Neuronal stem cell (in vitro differentiated cells): ENCODE measurements around the gene TNS3.
A peak's percentile ranks its signal among the peaks of the same experiment; 100 is the strongest.

ENCODE experiments used
- DNase-seq: peaks from one replicate; pipeline ENCODE4 v3.0.0-alpha.2; 2013; ENCODE audit warnings: low spot score
- H2AFZ ChIP-seq: one replicate; pipeline ENCODE4 v1.6.1; 2013; ENCODE audit warnings: mild to moderate bottlenecking, low read length, inconsistent platforms
- H2AK5ac ChIP-seq: 2 replicates; pipeline ENCODE4 v1.6.1; 2013; ENCODE audit warnings: low read depth, mild to moderate bottlenecking, inconsistent platforms, low read length, moderate library complexity, mixed read lengths
- H2BK120ac ChIP-seq: 2 replicates; pipeline ENCODE4 v1.6.1; 2013; ENCODE audit warnings: low read depth, mild to moderate bottlenecking, inconsistent platforms, low read length, moderate library complexity, mixed read lengths
- H2BK12ac ChIP-seq: one replicate; pipeline ENCODE4 v1.6.1; 2013; ENCODE audit warnings: low read length, inconsistent platforms
- H2BK15ac ChIP-seq: 2 replicates; pipeline ENCODE4 v1.6.1; 2013; ENCODE audit warnings: mild to moderate bottlenecking, low read length, inconsistent platforms, mixed read lengths
- H2BK5ac ChIP-seq: one replicate; pipeline ENCODE4 v1.6.1; 2013; ENCODE audit warnings: inconsistent platforms, mild to moderate bottlenecking, low read length, moderate library complexity
- H3K14ac ChIP-seq: one replicate; pipeline ENCODE4 v1.6.1; 2013; ENCODE audit warnings: low read length, inconsistent platforms
- H3K18ac ChIP-seq: 2 replicates; pipeline ENCODE4 v1.6.1; 2013; ENCODE audit warnings: low read length, inconsistent platforms
- H3K23ac ChIP-seq: 2 replicates; pipeline ENCODE4 v1.6.1; 2013; ENCODE audit warnings: low read depth, mild to moderate bottlenecking, mixed read lengths, low read length, inconsistent platforms; ENCODE audit not compliant: poor library complexity
- H3K27ac ChIP-seq: replicated peaks from 3 replicates; pipeline ENCODE4 v1.5.1; 2013; ENCODE audit warnings: low read length, inconsistent platforms
- H3K27me3 ChIP-seq, 3 experiments: 2 replicates each; pipeline ENCODE4 v1.6.1; 2013; ENCODE audit warnings: low read length in 3 of 3, mild to moderate bottlenecking in 2 of 3, inconsistent platforms in 1 of 3, low read depth in 1 of 3, mixed read lengths in 1 of 3, moderate library complexity in 1 of 3; ENCODE audit not compliant: control insufficient read depth in 3 of 3, insufficient read depth in 3 of 3
- H3K36me3 ChIP-seq, 2 donors: replicated peaks in 1 of 2; 2 replicates each; pipeline ENCODE4 v1.6.1; 2013; ENCODE audit warnings: low read length in 2 of 2; ENCODE audit not compliant: control insufficient read depth in 2 of 2, insufficient read depth in 2 of 2
- H3K4ac ChIP-seq: 2 replicates; pipeline ENCODE4 v1.6.1; 2013; ENCODE audit warnings: inconsistent platforms, mild to moderate bottlenecking, low read length, moderate library complexity
- H3K4me1 ChIP-seq, 2 donors: 1 replicate in 1 of 2; 2 replicates in 1 of 2; pipeline ENCODE4 v1.6.1; 2013; ENCODE audit warnings: low read length in 2 of 2, low read depth in 1 of 2; ENCODE audit not compliant: control insufficient read depth in 2 of 2, insufficient read depth in 1 of 2
- H3K4me2 ChIP-seq: one replicate; pipeline ENCODE4 v1.6.1; 2013; ENCODE audit warnings: mild to moderate bottlenecking, low read length, inconsistent platforms; ENCODE audit not compliant: insufficient read depth, poor library complexity, severe bottlenecking
- H3K4me3 ChIP-seq, 2 donors: 2 replicates each; pipeline ENCODE4 v1.5.1; 2013; ENCODE audit warnings: low read length in 2 of 2, mild to moderate bottlenecking in 2 of 2, inconsistent platforms in 1 of 2, moderate library complexity in 1 of 2
- H3K79me1 ChIP-seq: one replicate; pipeline ENCODE4 v1.6.1; 2013; ENCODE audit warnings: low read depth, mild to moderate bottlenecking, inconsistent platforms, low read length, moderate library complexity
- H3K9ac ChIP-seq: one replicate; pipeline ENCODE4 v1.6.1; 2013; ENCODE audit warnings: mild to moderate bottlenecking, low read depth, low read length, inconsistent platforms; ENCODE audit not compliant: poor library complexity
- H3K9me3 ChIP-seq, 2 donors: replicated peaks in 1 of 2; 2 replicates each; pipeline versions ENCODE3 to v1.6.1; 2013; ENCODE audit warnings: low read length in 2 of 2, mild to moderate bottlenecking in 2 of 2, inconsistent platforms in 1 of 2, low read depth in 1 of 2, mixed read lengths in 1 of 2, moderate library complexity in 1 of 2; ENCODE audit not compliant: control insufficient read depth in 2 of 2, insufficient read depth in 1 of 2
- H4K8ac ChIP-seq: one replicate; pipeline ENCODE4 v1.6.1; 2013; ENCODE audit warnings: low read depth, mild to moderate bottlenecking, inconsistent platforms, low read length, moderate library complexity
- H4K91ac ChIP-seq: one replicate; pipeline ENCODE4 v1.6.1; 2013; ENCODE audit warnings: low read length, low read depth, mild to moderate bottlenecking, inconsistent platforms; ENCODE audit not compliant: poor library complexity
- WGBS, 2 donors: extraction: QIAGEN DNeasy Blood & Tissue Kit; methylation state at CpG; one replicate each; pipeline ENCODE4 v1.1.7; 2013; ENCODE audit warnings: missing lambda C conversion rate in 2 of 2, mixed read lengths in 1 of 2; ENCODE audit not compliant: insufficient read length in 2 of 2, insufficient replicate concordance in 1 of 2; ENCODE audit errors: extremely low coverage in 2 of 2; 5-methylcytosine and 5-hydroxymethylcytosine counted together

Gene TNS3

GRCh38 chr7:47503281-47503680 lies 78.6 kb downstream of the TNS3 start:
- no peak overlapping the region for H3K18ac ChIP-seq
- DNase-seq: no peak
- peaks cover 4% of the 10 kb centered on the region for H3K79me1 ChIP-seq
- H3K4ac ChIP-seq: no peak overlapping the region
- H2AK5ac ChIP-seq: no peak overlapping the region
- no peak overlapping the region for H3K14ac ChIP-seq
- H2BK15ac ChIP-seq: no peak overlapping the region
- H2BK5ac ChIP-seq: no peak overlapping the region
- H3K4me2 ChIP-seq: no peak overlapping the region
- H2BK12ac ChIP-seq: no peak overlapping the region
- H2AFZ ChIP-seq: no peak overlapping the region
- H4K91ac ChIP-seq: no peak overlapping the region
- no peak overlapping the region for H3K4me3 ChIP-seq
- H3K9ac ChIP-seq: no peak overlapping the region
- H3K36me3 ChIP-seq: peaks cover 0 to 5% of the 10 kb centered on the region in 2 donors
- no peaks in the 10 kb centered on the region for H3K9me3 ChIP-seq
- no peaks in the 10 kb centered on the region for H3K27me3 ChIP-seq
- H4K8ac ChIP-seq: no peak overlapping the region
- H2BK120ac ChIP-seq: no peak overlapping the region
- no peak overlapping the region for H3K23ac ChIP-seq
- no peak overlapping the region for H3K27ac ChIP-seq
- H3K4me1 ChIP-seq: peaks cover 18 to 54% of the 10 kb centered on the region in 2 donors

DNA sequence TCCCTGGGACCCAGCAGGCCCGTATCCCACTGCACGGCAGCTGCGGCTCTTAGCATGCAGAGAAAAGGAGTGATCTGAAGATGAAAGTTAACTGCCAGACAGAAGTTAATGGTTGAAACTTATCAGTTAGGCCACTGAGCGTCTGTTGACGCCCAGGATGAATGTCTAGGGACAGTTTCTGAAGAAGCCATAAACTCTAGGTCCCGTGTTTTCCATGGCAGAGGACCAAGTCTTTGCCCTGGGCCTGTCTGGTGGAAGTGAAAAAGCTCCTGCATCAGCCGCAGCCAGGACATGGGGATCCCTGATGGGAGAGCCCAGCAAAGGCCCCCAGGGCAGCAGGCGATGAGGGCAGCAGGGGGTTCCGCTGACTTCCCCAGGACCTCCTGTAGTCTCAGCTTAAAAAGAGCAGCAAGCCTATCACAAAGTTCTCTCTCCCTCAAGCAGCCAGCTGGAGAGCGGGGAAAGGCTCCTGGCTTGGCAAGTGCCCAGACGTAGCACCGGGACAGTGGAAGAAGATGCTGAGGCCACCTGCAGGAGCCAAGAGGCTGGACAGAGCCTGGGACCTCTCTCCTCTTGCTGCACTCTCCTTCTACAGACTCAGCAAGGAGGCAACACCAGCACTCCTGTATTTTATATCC lies 79.6 kb downstream of the TNS3 start:
- peaks cover 0 to 5% of the 10 kb centered on the region in 2 donors for H3K36me3 ChIP-seq
- H2BK12ac ChIP-seq: peak overlapping the region; percentile 0
- H4K91ac ChIP-seq: no peak overlapping the region
- no CpG with 5 or more reads among the region's 12 CpGs for WGBS, 2 donors
- no peak overlapping the region for H3K9ac ChIP-seq
- H2AK5ac ChIP-seq: no peak overlapping the region
- H3K14ac ChIP-seq: no peak overlapping the region
- no peaks in the 10 kb centered on the region for H3K27me3 ChIP-seq
- H2BK120ac ChIP-seq: no peak overlapping the region
- DNase-seq: no peak
- peaks cover 4% of the 10 kb centered on the region for H3K79me1 ChIP-seq
- no peak overlapping the region for H3K4ac ChIP-seq
- H3K27ac ChIP-seq: no peak overlapping the region
- no peak overlapping the region for H3K18ac ChIP-seq
- H3K9me3 ChIP-seq: no peaks in the 10 kb centered on the region
- no peak overlapping the region for H3K4me2 ChIP-seq
- no peak overlapping the region for H2AFZ ChIP-seq
- H2BK5ac ChIP-seq: no peak overlapping the region
- no peak overlapping the region for H3K23ac ChIP-seq
- H4K8ac ChIP-seq: no peak overlapping the region
- no peak overlapping the region for H2BK15ac ChIP-seq
- H3K4me1 ChIP-seq: peaks cover 16 to 54% of the 10 kb centered on the region in 2 donors
- no peak overlapping the region for H3K4me3 ChIP-seq

- Histone ChIP-seq H3K23ac (no peak overlapping the region), H2BK15ac (no peak overlapping the region), H3K27me3 (no peaks in the 10 kb centered on the region), H3K9me3 (no peaks in the 10 kb centered on the region), H3K4me2 (no peak overlapping the region), H4K91ac (no peak overlapping the region), H3K14ac (peak overlapping the region; percentile 1), H3K4ac (no peak overlapping the region), H2BK120ac (no peak overlapping the region), H3K18ac (peak overlapping the region; percentile 12), H3K4me1 (peaks cover 25 to 59% of the 10 kb centered on the region in 2 donors), H3K4me3 (no peak overlapping the region), H4K8ac (no peak overlapping the region), H3K36me3 (peaks cover 0 to 5% of the 10 kb centered on the region in 2 donors), H2AK5ac (no peak overlapping the region), H3K9ac (no peak overlapping the region), H3K27ac (no peak overlapping the region), H3K79me1 (peaks cover 7% of the 10 kb centered on the region), H2BK5ac (no peak overlapping the region), H2BK12ac (no peak overlapping the region), H2AFZ (no peak overlapping the region)
- WGBS, 2 donors: no CpG with 5 or more reads among the region's 11 CpGs
- no peak for DNase-seq
Observed at GRCh38 chr7:47501406-47501805, 80.5 kb downstream of the TNS3 start.

DNA sequence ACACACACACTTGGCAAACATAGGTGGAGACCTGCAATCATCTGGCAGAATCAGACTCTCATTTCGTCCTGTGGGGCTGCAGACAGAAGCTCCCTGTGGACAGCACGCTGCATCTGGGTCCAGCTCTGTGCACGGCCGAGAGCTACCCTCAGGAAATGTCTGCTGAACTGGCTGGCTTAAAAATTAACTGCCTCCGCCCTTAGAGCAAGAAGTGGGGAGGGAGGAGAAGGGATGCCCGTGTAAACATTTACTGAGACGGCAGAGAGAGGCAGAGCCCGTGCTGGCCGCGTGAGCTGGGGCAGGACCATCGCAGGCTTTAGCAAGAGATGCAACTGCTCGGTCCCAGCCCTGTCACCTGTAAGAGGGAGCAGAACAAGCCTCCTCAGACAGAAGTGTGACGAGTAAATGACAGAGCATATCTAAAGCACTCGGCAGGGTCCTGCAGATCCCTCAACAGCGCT lies 81.8 kb downstream of the TNS3 start:
- Histone ChIP-seq H3K4me2 (no peak overlapping the region), H2AK5ac (peak overlapping the region; percentile 46), H2BK5ac (no peak overlapping the region)

More for the DNA sequence above, 81.8 kb downstream of the TNS3 start:
- Histone ChIP-seq H3K14ac (no peak overlapping the region), H4K8ac (no peak overlapping the region), H2BK12ac (no peak overlapping the region), H3K27ac (no peak overlapping the region), H3K23ac (no peak overlapping the region), H3K27me3 (no peaks in the 10 kb centered on the region), H3K4ac (no peak overlapping the region), H4K91ac (peak overlapping the region; percentile 13), H2BK15ac (no peak overlapping the region), H3K9ac (peak overlapping the region; percentile 5), H3K4me3 (no peak overlapping the region), H2BK120ac (no peak overlapping the region), H2AFZ (no peak overlapping the region), H3K18ac (peak overlapping the region; percentile 72), H3K9me3 (no peaks in the 10 kb centered on the region), H3K4me1 (peaks cover 25 to 62% of the 10 kb centered on the region in 2 donors), H3K36me3 (no peaks in the 10 kb centered on the region), H3K79me1 (peaks cover 4% of the 10 kb centered on the region)
- DNase-seq: no peak
- no CpG with 5 or more reads among the region's 15 CpGs for WGBS, 2 donors
